Measurements from ENCODE around the gene BMPR2.
"Not testable (repeated sequence)": the region's sequence is repeated elsewhere in the genome, so short reads cannot be mapped to it uniquely, and the experiment has no call there.

Gene BMPR2

DNA sequence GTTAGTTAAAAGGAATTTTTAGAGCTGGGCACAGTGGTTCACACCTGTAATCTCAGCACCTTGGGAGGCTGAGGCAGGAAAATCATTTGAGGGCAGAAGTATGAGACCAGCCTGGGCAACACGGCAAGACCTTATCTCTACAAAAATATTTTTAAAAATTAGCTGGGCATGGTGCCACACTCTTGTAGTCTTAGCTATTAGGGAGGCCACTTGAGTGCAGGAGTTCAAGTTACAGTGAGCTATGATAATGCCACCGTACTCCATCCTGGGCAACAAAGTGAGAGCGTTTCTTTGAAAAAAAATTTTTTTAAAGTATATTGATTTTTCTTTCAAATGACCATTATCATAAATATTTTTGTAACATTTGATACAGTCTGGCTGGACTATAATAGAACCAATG, 165.0 kb downstream of the BMPR2 start:
- DNase-seq: no peak

DNA sequence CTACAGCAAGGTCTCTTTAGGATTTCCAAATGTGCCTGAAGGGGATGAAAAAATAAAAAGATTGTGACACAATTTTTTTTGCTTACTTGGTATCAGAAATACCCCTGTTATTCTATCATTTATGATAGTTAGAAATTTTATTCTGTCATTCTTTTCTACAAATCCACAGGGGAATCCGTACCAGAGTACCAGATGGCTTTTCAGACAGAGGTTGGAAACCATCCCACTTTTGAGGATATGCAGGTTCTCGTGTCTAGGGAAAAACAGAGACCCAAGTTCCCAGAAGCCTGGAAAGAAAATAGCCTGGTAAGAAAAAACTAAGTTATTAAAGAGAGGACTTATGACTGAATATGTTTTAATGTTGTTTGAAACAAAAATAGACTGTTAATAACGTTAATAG, 166.0 kb downstream of the BMPR2 start:
- no peak for DNase-seq

DNA sequence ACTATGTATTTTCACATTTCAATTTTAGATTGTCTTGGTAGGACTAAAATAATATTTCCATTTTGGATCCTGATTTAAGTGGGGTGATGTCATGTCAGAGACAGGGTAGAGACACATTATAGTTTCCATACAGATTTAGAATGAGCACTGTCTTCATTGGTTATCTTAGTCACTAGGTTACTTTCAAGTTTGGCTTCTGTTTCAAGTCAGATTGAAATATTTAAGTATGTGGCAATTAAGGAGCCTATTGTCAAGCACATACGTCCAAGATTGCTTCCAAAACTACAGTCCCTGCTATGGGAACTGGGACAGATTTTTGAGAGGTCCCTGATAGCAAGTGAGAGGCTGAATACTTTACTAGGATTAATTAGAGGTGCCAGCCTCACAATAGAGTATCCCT, 169.4 kb downstream of the BMPR2 start:
- no peak for DNase-seq

DNA sequence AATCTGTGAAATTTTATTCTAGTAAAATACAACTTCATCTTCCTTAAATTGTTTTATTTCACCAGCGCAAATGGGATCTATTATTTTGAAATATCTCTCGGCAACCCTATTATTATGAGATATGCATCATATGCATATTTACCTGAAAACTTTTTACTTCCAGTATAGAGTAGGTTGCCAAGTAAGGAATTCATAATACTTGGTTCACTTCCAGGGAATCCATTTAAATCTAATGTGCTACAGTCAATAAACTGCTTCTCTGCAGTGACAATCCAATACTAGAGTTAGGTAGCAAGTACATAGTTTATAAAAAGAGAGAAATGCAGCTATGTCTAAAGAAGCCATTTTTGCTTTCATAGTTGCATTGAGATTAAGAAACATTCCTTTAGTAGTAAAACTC, 169.8 kb downstream of the BMPR2 start:
- no peak for DNase-seq

DNA sequence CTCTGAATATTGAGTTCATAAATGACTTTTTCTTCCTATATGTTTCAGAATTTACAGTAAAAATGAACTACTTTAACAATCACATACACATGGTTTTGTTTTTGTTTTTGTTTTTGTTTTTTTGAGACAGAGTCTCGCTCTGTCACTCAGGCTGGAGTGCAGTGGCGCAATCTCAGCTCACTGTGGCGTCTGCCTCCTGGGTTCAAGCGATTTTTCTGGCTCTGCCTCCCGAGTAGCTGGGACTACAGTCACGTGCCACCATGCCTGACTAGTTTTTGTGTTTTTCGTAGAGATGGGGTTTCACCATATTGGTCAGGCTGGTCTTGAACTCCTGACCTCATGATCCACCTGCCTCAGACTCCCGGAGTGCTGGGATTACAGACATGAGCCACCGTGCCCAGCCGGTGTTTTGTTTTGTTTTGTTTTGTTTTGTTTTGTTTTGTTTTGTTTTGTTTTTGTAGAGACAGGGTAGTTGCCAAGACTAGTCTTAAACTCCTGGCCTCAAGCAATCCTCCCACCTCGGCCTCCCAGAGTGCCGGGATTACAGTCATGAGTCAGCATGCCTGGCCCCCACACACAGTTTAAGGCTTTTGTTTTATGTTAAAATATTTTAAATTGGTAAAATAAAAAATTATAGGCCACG, 170.5 kb downstream of the BMPR2 start:
- DNase-seq: not testable (repeated sequence)

DNA sequence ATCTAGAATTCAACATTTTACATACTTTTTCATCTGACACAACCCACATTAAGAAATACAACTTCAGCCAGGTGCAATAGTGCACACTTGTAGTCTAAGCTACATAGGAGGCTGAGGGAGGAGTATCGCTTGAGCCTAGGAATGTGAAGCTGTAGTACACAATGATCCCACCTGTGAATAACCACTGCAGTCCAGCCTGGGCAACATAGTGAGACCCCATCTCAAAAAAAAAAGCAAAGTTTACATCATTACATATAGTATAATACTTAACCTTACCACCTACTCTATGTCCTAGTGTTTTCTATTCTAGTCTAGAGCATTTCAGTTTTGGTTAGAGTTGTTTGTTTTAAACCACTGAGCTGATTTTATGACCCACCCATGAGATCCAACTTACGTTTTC, 172.1 kb downstream of the BMPR2 start:
- DNase-seq: no peak

DNA sequence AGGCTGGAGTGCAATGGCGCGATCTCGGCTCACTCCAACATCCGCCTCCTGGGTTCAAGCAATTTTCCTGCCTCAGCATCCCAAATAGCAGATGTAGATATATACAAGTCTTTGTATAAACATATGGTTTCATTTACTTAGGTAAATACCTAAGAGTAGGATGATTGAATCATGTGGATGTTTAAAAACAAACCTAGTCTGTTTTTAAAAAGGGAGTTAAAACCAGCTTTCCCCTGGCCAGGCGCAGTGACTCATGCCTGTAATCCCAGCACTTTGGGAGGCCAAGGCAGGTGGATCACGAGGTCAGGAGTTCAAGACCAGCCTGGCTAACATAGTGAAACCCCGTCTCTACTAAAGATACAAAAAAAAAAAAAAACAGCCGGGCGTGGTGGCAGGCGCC, 174.9 kb downstream of the BMPR2 start:
- DNase-seq: not testable (repeated sequence)

DNA sequence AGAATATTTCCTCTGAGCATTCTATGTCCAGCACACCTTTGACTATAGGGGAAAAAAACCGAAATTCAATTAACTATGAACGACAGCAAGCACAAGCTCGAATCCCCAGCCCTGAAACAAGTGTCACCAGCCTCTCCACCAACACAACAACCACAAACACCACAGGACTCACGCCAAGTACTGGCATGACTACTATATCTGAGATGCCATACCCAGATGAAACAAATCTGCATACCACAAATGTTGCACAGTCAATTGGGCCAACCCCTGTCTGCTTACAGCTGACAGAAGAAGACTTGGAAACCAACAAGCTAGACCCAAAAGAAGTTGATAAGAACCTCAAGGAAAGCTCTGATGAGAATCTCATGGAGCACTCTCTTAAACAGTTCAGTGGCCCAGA, 179.2 kb downstream of the BMPR2 start:
- no peak for DNase-seq

DNA sequence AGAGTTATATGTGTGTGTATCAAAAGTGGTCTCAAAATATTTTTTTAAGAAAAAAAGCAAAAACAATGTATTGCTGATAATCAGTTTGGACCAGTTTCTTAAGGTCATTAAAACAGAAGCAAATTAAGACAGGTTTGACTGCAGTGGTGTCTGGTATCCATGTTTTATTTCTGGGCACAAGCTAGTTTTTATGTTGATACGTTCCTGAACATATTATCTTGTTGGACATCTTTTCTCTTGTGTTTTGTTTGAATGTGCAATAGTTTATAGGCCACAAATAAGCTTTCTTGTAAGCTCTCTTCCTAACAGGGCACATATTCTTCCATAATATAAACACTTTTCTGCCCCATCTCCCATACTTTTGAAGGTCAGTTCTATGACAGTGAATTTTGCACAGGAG, 184.1 kb downstream of the BMPR2 start:
- no peak for DNase-seq

DNA sequence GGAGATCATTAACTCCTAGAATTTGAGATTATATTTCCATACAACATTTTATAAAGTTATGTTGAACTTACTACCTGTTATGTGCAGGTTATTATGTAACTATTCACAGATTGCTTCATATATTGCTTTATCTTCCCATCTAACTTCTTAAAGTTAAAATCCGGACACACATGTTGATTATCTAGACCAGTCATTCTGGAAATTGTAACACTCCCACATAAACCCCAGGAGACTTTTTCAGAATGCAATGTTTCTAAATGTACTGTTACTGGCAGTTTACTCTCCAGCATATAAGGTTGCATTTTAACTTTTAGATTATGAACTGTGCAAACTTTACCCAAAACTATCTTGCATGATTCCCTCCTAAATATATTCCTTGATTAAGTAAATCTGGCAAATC, 188.1 kb downstream of the BMPR2 start:
- DNase-seq: no peak

DNA sequence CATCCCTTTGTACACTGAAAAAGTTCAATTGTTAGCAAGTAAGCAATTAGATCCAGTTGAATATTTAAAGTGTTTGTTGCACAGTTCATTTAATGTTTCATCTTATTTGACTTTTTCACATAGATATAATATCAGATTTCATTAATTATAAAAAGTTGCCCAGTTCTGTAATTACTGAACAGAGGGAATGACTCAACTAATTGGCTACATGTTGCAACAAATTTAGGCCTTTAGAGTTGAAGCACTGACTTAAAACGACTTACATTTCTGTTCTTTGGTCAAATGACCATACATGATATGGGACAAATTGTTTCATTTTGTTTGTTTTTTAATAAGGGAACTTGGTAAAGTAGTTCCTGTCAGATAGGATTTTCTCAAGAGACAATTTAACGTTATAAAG, 190.2 kb downstream of the BMPR2 start:
- no peak for DNase-seq

DNA sequence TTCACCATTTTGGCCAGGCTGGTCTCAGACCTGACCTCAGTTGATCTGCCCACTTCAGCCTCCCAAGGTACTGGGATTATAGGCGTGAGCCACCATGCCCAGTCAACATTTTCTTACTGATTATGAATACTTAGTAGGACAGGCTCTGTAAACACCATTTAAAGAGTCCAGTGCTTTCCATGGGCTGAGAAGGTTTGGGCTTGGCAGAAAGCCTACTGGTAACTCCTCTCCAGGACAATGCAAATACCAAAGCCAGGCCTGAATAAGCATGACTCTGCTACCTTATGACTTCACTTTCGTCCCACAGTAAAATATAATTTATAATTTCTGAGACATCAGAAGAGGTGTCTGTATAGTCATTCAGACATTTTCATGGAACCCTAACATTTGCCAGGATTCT, 198.4 kb downstream of the BMPR2 start:
- no peak for DNase-seq

DNA sequence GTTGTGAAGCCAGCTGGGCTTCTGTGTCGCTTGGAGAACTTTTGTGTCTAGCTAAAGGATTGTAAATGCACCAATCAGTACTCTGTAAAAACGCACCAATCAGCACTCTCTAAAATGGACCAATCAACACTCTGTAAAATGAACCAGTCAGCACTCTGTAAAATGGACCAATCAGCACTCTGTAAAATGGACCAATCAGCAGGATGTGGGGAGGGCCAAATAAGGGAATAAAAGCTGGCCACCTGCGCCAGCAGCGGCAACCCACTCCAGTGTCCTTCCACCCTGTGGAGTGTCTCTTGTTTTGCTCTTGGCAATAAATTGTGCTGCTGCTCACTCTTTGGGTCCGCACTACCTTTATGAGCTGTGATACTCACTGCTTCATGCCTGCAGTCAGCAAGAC, 199.1 kb downstream of the BMPR2 start:
- not testable (repeated sequence) for DNase-seq

DNA sequence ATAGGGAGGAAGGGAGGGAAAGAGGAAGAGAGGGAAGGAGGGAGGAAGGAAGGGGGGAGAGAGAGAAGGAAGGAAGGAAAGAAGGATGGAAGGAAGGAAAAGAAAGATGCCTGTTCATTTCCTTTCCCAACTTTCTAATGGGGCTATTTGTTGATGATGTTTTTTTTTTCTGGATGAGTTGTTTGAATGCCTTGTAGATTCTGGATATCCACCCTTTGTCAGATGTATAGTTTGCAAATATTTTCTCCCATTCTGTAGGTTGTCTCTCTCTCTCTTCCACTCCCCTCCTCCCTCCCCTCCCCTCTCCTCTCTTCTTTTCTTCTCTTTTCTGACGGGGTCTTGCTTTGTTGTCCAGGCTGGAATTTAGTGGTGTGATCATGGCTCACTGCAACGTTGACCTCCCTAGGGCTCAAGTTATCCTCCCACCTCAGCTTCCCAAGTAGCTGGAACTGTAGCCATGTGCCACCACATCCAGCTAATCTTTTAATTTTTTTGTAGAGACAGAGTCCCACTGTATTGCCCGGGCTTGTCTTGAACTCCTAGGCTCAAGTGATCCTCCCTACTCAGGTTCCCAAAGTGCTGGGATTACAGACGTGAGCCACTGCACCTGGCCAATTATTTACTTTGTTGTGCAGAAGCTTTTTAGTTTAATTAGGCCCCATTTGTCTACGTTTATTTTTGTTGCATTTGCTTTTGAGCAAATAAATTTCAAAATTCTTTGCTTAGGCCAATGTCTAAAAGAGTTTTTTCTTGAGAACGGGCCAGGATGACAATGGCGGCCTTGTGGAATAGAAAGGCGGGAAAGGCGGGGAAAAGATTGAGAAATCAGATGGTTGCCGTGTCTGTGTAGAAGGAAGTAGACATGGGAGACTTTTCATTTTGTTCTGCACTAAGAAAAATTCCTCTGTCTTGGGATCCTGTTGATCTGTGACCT, 201.4 kb downstream of the BMPR2 start:
- no peak for DNase-seq

DNA sequence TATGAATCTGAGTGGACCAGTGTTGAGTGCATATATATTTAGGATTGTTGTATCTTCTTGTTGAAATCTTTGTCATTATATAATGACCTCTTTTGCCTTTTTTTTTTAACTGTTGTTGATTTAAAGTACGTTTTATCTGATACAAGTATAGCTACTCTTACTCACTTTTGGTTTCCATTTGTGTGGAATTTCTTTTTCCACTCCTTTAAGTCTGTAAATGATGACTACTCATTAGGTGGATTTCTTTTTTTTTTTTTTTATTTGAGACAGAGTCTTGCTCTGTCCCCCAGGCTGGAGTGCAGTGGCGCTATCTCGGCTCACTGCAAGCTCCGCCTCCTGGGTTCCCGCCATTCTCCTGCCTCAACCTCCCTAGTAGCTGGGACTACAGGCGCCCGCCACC, 206.7 kb downstream of the BMPR2 start:
- DNase-seq: not testable (repeated sequence)

DNA sequence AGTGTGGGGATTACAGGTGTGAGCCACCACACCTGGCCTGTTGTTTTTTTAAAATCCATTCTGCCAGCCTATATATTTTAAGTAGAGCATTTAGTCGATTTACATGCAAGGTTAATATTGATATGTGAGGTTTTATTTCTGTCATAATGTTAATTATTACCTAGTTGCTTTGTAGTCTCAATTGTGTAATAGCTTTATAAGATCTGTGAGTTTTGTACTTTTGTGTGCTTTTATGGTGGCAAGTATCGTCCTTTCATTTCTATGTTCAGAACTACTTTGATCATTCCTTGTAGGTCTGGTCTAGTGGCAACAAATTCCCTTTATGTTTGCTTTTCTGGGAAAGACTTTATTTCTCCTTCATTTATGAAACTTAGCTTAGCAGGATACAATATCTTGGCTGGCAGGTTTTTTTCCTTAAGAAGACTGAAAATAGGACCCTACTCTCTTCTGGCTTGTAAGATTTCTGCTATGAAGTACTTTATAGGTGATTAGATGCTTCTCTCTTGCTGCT, 207.6 kb downstream of the BMPR2 start:
- no peak for DNase-seq

DNA sequence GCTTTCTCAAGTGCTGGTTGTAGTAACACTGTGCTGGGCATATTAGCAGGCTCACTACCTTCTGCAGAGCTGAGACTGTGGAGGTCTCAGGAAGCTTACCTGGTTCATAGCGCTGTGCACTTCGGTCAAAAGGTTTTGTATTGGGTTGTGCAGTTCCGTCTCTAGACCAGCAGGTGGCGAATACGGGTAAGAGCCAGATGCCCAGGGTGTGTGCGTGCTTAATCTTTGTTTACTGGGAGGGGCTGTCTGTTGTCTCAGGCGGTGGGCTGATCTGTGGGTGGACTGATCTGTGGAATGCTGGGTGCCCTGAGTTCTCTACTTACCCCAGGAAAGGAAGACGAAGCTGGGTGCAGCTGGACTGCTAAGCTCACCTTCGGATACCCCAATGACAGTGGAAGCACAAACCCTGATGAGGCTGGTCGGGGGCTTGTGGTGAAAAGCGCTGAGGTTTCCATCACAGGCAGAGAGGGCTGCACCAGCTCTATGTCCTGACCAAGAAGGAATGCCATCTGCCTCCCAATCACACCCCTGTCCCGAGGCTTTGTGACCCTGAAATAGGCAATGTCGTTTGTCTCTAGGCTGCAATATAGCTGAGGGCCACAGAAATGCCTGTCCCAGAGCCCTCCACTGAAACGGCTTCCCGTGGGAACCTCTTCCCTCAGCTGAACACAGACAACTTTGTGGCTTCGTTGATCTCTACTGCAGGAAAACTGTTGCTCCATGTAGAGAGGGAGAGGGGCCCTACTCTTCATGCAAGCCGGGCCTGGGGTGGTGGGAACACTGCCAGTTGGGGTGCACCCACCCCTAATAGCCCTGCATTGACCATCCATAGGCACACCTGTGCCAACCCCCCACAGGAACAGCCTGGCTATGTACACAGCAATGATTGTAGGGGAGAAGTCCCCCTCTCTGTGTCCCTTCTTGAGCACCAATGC, 212.8 kb downstream of the BMPR2 start:
- peak; percentile 67 to 90 (median 83) for DNase-seq

DNA sequence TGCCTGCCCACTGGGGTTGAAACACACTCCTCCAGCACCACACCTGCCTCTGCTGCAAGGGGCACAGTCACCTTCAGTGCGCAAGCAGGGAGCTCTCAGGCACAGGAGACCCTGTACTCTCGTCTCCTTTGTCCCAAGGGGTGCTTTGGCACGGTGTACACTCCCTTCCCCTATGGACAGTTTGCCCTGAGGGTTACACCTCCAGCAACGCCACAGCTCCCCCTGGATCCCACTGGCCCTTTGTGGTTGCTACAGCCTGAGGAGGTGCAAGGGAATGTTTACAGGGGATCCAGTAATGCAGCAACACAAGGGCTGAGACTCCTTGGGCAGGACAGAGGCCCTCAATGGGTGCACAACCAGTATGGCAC, 213.4 kb downstream of the BMPR2 start:
- no peak for DNase-seq

DNA sequence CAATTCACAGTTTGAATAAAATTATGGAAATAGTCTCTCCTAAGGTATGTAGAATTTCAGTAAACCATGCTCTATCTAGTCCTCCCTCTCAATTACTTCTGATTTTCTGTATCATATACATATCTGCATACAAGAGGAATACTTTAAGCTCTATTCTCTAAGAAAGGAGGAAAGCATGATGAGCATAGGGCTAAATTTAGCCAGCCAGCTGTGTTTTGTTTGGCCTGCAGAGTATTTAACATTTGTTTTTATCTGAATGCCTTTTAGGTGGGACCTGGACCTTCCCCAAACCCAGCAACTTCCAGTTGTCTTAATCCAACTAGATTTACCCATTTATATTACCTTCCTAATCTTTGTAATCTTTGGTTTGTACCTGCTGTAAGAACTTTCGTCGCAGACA, 216.4 kb downstream of the BMPR2 start:
- DNase-seq: no peak

DNA sequence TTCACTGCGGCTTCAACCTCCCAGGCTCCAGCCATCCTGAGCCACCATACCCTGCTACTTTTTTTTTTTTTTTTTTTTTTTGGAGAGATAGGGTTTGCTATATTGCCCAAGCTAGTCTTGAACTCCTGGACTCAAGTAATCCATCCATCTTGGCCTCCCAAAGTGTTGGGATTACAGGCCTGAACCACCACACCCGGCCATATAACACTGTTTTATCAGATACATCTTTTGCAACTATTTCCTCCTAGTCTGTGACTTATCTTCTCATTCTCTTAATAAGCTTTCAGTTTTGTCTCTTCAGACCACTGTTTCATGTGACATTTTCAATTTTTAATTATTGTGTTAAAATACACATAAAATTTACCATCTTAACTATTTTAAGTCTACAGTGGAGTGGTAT, 223.0 kb downstream of the BMPR2 start:
- DNase-seq: no peak

DNA sequence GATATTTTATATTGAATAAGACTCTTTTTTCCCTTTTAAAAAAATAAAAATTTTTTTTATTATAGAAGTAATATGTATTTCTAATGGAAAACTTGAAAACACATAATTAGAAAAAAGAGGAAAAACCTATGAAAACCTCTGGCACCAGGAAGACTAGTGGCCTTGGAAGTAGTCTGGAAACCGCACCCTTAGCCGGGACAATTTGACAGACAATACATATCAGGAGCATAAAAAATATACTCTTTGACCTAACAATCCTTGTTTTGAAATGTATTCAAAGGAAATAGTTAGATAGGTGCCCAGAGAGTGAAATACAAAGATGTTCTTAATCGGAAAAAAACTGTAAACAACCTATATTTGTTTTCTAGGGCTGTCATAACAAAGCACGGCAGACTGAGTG, 223.8 kb downstream of the BMPR2 start:
- DNase-seq: no peak

DNA sequence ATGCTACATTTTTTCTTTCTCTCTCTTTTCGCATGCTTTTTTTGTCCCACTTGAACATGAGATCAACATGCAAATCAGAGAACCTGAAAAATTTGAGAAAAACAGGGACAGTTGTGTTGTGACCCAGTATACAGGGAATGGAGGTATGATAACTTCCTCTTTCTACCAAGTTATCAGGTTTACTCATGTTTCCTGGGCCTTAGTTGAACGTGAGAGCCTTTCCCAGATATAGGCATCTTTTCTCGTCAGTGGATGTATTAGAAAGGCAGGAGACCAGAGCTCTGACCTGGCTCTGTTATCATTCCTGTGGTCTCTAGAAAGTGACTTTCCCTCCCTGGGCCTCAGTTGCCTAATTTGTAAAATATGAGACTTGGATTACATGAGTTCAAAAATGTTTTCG, 228.6 kb downstream of the BMPR2 start:
- DNase-seq: no peak

DNA sequence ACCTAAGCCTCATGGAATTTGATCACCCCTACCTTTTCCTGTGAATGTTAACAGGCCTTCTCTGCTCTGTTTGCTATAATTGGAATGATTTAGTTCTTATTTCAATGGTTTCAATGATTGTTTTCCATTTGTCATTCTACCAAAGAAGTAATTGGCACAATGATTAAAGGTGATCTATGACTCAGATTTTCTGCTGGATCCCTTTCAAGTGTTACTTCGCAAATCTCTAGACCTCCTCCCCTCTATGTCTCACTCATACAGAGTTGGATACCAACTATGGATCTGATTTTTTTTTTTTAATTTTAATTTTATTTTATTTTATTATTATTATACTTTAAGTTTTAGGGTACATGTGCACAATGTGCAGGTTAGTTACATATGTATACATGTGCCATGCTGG, 229.0 kb downstream of the BMPR2 start:
- DNase-seq: no peak

Measured in suppressor macrophage (primary cell).